ENCODE results near the gene DNASE2B. TPM values are rescaled to one million over a fixed set of nuclear protein-coding genes. Genes with fewer than 3 reads are reported as not detected.

The DNASE2B gene
- not detected for total RNA-seq (2013)
- polyA plus RNA-seq = not detected
- not detected in 2 replicates for polyA minus RNA-seq
- total RNA-seq = 0 to 1.4 (median 0.07) reads per million in 11 experiments

DNA sequence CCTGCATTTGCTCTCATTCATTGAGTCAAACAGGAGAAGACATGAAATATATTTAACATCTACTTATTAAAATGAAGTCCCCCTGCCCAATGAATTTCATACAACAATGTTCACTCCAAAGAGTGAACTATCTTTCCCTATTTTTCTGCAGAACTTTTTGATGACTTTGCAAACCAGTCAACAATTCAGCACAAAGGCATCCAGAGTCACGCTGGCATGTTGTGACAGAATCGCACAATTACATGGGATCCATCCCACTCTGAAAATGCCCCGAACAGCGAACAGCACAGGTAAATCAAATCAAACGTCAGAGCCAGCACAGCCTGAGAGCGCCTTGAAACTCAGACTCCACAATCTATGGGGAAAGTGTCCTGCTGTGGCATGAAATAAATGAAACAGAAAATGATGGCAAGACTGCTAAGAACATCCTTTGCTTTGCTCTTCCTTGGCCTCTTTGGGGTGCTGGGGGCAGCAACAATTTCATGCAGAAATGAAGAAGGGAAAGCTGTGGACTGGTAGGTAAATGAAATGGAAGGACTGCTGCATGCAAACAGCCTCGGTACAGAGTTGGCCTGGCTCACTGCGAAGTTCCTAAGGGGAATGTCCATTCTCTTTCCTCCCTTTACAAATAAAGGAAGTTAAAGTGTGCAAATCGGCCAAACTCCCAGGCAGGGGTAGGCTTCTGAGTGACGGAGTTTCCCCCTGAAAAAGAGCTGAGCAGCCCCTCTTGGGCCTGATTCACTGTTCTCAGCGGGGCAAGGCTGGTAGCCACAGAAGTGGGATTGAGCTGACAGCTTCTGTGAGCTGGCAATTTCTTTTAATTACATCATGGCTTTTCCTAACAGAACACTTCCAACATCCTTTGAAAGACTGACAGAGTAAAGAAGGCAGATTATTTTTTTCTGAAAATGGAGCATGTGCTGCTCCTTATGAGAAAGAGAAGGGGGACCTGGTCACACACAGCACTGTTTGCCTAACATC lies at the start of gene DNASE2B:
Gene DNASE2B, plus strand, starts transcription at position 310 of the 981 bp plus-strand sequence. Its CDS starts 81 bp downstream, at position 391.
- Mint-ChIP-seq H3K4me3 (no peak within 1 kb of the TSS), H3K4me1 (peaks cover 3% of the 10 kb centered on the region), H3K27me3 (ENCODE audit: low read depth in 3 of 3) (peaks cover 0 to 1% (median 0%) of the 10 kb centered on the region in 3 donors), H3K36me3 (no peaks in the 10 kb centered on the region), H3K9me3 (peaks cover 0 to 4% (median 0%) of the 10 kb centered on the region in 7 donors), H3K27ac (no peak within 1 kb of the TSS)
- no peak for DNase-seq
- Histone ChIP-seq H2AFZ (ENCODE audit: insufficient read depth, low read depth, low read length, poor library complexity, severe bottlenecking) (no peak within 1 kb of the TSS), H3K9me3 (replicated peaks in 1 of 2; ENCODE audit: control insufficient read depth in 1 of 2, insufficient read depth in 1 of 2, low read length in 2 of 2) (no peaks in the 10 kb centered on the region), H3K4me2 (replicated peaks; ENCODE audit: extremely low read depth, low read length, poor library complexity, severe bottlenecking) (no peak within 1 kb of the TSS), H4K20me1 (ENCODE audit: insufficient read depth, low read length) (no peaks in the 10 kb centered on the region), H3K4me3 (replicated peaks in 1 of 3; ENCODE audit: low read depth in 2 of 3, low read length in 3 of 3) (no peak within 1 kb of the TSS), H3K27me3 (ENCODE audit: control insufficient read depth in 2 of 2, insufficient read depth in 2 of 2, low read length in 2 of 2) (no peaks in the 10 kb centered on the region), H3K27ac (ENCODE audit: low read depth in 1 of 2, low read length in 2 of 2) (no peak within 1 kb of the TSS), H3K79me2 (ENCODE audit: insufficient read depth, low read length) (no peaks in the 10 kb centered on the region), H3K4me1 (ENCODE audit: control insufficient read depth in 1 of 2, insufficient read depth in 2 of 2, low read length in 2 of 2) (peaks cover 4 to 7% of the 10 kb centered on the region in 2 donors), H3K9ac (ENCODE audit: insufficient read depth, low read length, poor library complexity, severe bottlenecking) (no peak within 1 kb of the TSS), H3K36me3 (replicated peaks in 1 of 2; ENCODE audit: control insufficient read depth in 1 of 2, insufficient read depth in 2 of 2, low read length in 2 of 2) (no peaks in the 10 kb centered on the region)
- intact Hi-C loops (cut with micrococcal nuclease) = no loop called here
- WGBS (ENCODE audit: insufficient coverage) = 94% methylated on average over 8 of the region's 11 CpGs
- no peak for TF ChIP-seq CTCF (IDR thresholded peaks at IDR 0.05)

DNA sequence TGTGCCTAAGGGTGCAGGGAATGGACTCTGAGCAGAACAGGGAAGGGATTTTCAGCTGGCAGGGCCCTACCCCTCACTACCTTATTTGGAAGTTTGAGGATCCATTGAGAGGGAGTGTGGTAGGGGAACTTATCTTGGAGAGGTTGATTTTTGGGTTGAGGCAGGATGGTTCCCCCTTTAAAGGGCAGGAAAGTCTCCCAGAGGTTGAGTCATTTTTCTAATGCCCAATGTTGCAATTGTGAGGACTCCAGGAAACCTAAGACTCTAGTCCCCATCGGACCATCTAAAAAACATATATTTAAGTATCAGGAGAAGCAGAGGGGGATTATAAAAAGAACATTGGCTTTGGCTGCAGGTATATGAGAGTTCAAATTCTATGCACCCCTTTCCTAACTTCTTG lies 49.5 kb upstream of the DNASE2B start:
- H2AFZ ChIP-seq (ENCODE audit: insufficient read depth, low read depth, low read length, poor library complexity, severe bottlenecking) = no peak overlapping the region
- Mint-ChIP-seq H3K4me1 (no peaks in the 10 kb centered on the region), H3K36me3 (no peaks in the 10 kb centered on the region), H3K27ac (no peak overlapping the region), H3K27me3 (ENCODE audit: low read depth in 3 of 3) (no peaks in the 10 kb centered on the region), H3K9me3 (peaks cover 0 to 3% (median 0%) of the 10 kb centered on the region in 7 donors), H3K4me3 (no peak overlapping the region)
- H3K4me2 ChIP-seq (replicated peaks; ENCODE audit: extremely low read depth, low read length, poor library complexity, severe bottlenecking) = no peak overlapping the region
- H3K4me1 ChIP-seq (ENCODE audit: control insufficient read depth in 1 of 2, insufficient read depth in 2 of 2, low read length in 2 of 2) = no peaks in the 10 kb centered on the region
- H4K20me1 ChIP-seq (ENCODE audit: insufficient read depth, low read length) = no peaks in the 10 kb centered on the region
- H3K4me3 ChIP-seq (replicated peaks in 1 of 3; ENCODE audit: low read depth in 2 of 3, low read length in 3 of 3) = no peak overlapping the region
- intact Hi-C loops (cut with micrococcal nuclease) = no loop called here
- no peak for TF ChIP-seq CTCF (IDR thresholded peaks at IDR 0.05)
- H3K36me3 ChIP-seq (replicated peaks in 1 of 2; ENCODE audit: control insufficient read depth in 1 of 2, insufficient read depth in 2 of 2, low read length in 2 of 2) = no peaks in the 10 kb centered on the region
- no peak for DNase-seq
- H3K9ac ChIP-seq (ENCODE audit: insufficient read depth, low read length, poor library complexity, severe bottlenecking) = no peak overlapping the region
- no peaks in the 10 kb centered on the region for H3K79me2 ChIP-seq (ENCODE audit: insufficient read depth, low read length)
- no peak overlapping the region for H3K27ac ChIP-seq (ENCODE audit: low read depth in 1 of 2, low read length in 2 of 2)
- WGBS (ENCODE audit: insufficient coverage) = no CpG with 5 or more reads among the region's 1 CpG
- H3K9me3 ChIP-seq (replicated peaks in 1 of 2; ENCODE audit: control insufficient read depth in 1 of 2, insufficient read depth in 1 of 2, low read length in 2 of 2) = no peaks in the 10 kb centered on the region
- no peaks in the 10 kb centered on the region for H3K27me3 ChIP-seq (ENCODE audit: control insufficient read depth in 2 of 2, insufficient read depth in 2 of 2, low read length in 2 of 2)
